Suprapubic skin (tissue), 4 donors: ENCODE data around the gene CD99L2.

Source experiments
- POLR2A ChIP-seq, 2 donors: fragments of 450-650 bp; IDR thresholded peaks; one replicate each; pipeline ENCODE4 v1.6.1; 2017; ENCODE audit warnings: antibody characterized with exemption in 2 of 2, mild to moderate bottlenecking in 2 of 2, moderate library complexity in 2 of 2
- POLR2AphosphoS5 ChIP-seq, 3 donors: sonication (generic); formaldehyde crosslinking; IDR thresholded peaks; one replicate each; pipeline ENCODE4 v1.6.1; 2017; ENCODE audit warnings: antibody characterized with exemption in 3 of 3
- TF ChIP-seq, protein P1 (sequence below), 2 donors: fragments of 200-600 bp in 1 of 2; fragments of 450-650 bp in 1 of 2; sonication (generic) in 1 of 2; IDR thresholded peaks; one replicate each; pipeline ENCODE4 v1.5.1; 2016 to 2019; ENCODE audit warnings: antibody characterized with exemption in 2 of 2, mild to moderate bottlenecking in 1 of 2, moderate library complexity in 1 of 2

DNA sequence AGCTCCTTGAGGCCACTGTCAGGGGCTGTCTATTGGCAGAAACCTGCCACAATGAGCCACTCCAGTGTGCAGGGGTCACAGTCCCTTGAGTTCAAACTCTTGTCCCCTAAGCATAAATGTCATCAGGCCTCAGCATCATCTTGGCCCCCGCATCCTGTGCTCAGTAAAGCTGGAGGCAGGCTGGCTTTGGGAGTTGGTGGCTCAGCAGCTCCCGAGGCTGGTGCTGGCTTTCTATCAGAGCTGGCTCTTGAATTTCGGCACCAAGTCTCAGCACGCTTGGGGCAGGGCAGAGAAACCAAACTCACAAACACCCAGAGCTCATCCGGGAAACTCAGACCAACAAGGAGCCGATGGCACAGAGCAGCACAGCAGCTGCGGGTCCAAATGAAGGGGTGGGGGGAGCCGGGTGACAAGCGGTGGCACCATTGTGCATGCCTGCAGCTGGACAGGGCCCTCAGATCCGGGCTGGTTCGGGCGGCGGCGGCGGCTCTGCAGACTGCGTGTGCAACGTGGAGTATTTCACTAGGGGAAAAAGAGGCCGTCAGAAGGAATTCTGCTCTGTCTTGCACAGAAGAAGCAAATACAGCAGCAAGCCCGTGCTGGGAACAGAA is 129.8 kb downstream of the CD99L2 start:
- TF ChIP-seq, protein P1, sequence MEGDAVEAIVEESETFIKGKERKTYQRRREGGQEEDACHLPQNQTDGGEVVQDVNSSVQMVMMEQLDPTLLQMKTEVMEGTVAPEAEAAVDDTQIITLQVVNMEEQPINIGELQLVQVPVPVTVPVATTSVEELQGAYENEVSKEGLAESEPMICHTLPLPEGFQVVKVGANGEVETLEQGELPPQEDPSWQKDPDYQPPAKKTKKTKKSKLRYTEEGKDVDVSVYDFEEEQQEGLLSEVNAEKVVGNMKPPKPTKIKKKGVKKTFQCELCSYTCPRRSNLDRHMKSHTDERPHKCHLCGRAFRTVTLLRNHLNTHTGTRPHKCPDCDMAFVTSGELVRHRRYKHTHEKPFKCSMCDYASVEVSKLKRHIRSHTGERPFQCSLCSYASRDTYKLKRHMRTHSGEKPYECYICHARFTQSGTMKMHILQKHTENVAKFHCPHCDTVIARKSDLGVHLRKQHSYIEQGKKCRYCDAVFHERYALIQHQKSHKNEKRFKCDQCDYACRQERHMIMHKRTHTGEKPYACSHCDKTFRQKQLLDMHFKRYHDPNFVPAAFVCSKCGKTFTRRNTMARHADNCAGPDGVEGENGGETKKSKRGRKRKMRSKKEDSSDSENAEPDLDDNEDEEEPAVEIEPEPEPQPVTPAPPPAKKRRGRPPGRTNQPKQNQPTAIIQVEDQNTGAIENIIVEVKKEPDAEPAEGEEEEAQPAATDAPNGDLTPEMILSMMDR (IDR thresholded peaks at IDR 0.05): no peak
- TF ChIP-seq POLR2AphosphoS5 (IDR thresholded peaks at IDR 0.05) (no peak), POLR2A (IDR thresholded peaks at IDR 0.05) (no peak)
